Osteocyte (in vitro differentiated cells): Measurements from ENCODE around the gene TMEM156. TPM values are rescaled to one million over a fixed set of nuclear protein-coding genes. Genes with fewer than 3 reads are reported as not detected.

Source experiments
- DNase-seq: peaks from one replicate; pipeline ENCODE4 v3.0.0; 2021; ENCODE audit warnings: mixed read lengths; ENCODE audit not compliant: unreplicated experiment; ENCODE audit errors: extremely low spot score
- H3K27ac Mint-ChIP-seq: one replicate; pipeline ENCODE4 v1.8.0; 2021; ENCODE audit warnings: mild to moderate bottlenecking, mixed read lengths; ENCODE audit not compliant: unreplicated experiment
- H3K27me3 Mint-ChIP-seq: one replicate; pipeline ENCODE4 v1.8.0; 2021; ENCODE audit warnings: mixed read lengths; ENCODE audit not compliant: unreplicated experiment
- H3K36me3 Mint-ChIP-seq: one replicate; pipeline ENCODE4 v1.8.0; 2021; ENCODE audit warnings: mixed read lengths; ENCODE audit not compliant: unreplicated experiment
- H3K4me1 Mint-ChIP-seq: one replicate; pipeline ENCODE4 v1.8.0; 2021; ENCODE audit warnings: mixed read lengths; ENCODE audit not compliant: unreplicated experiment
- H3K4me3 Mint-ChIP-seq: one replicate; pipeline ENCODE4 v1.8.0; 2021; ENCODE audit warnings: mild to moderate bottlenecking, moderate library complexity, mixed read lengths; ENCODE audit not compliant: unreplicated experiment
- H3K9me3 Mint-ChIP-seq: one replicate; pipeline ENCODE4 v1.8.0; 2021; ENCODE audit warnings: mixed read lengths; ENCODE audit not compliant: unreplicated experiment
- CTCF ChIP-seq: fragments of 200-600 bp; sonication (generic); IDR thresholded peaks from 2 replicates; pipeline ENCODE4 v1.5.0; 2021; ENCODE audit warnings: antibody characterized with exemption, mild to moderate bottlenecking, moderate library complexity
- total RNA-seq: library from RNA; stranded (reverse); gene quantifications from 2 replicates; pipeline ENCODE4 v1.2.1, GENCODE V29; 2021

The TMEM156 gene
- total RNA-seq, 1 donor from 2014 or later = not detected

GRCh38 chr4:39029752-39030694 lies 2.2 kb downstream of the TMEM156 start:
- no peak overlapping the region for H3K4me3 Mint-ChIP-seq
- H3K27ac Mint-ChIP-seq = peak overlapping the region; percentile 72
- no peaks in the 10 kb centered on the region for H3K27me3 Mint-ChIP-seq
- no peak for TF ChIP-seq CTCF
- H3K4me1 Mint-ChIP-seq = peaks cover 40% of the 10 kb centered on the region
- H3K9me3 Mint-ChIP-seq = no peaks in the 10 kb centered on the region
- H3K36me3 Mint-ChIP-seq = no peaks in the 10 kb centered on the region
- no peak for DNase-seq

- Mint-ChIP-seq H3K4me3 (no peak overlapping the region), H3K9me3 (peaks cover 8% of the 10 kb centered on the region), H3K4me1 (peaks cover 34% of the 10 kb centered on the region), H3K27me3 (no peaks in the 10 kb centered on the region), H3K36me3 (no peaks in the 10 kb centered on the region), H3K27ac (peak overlapping the region; percentile 82)
- TF ChIP-seq CTCF = no peak
- no peak for DNase-seq
Measured at GRCh38 chr4:39026096-39026495, 6.1 kb downstream of the TMEM156 start.

GRCh38 chr4:39025552-39026085 lies 6.6 kb downstream of the TMEM156 start:
- no peaks in the 10 kb centered on the region for H3K36me3 Mint-ChIP-seq
- peaks cover 8% of the 10 kb centered on the region for H3K9me3 Mint-ChIP-seq
- TF ChIP-seq CTCF = no peak
- H3K27ac Mint-ChIP-seq = peak overlapping the region; percentile 82
- DNase-seq = no peak
- H3K4me1 Mint-ChIP-seq = peaks cover 29% of the 10 kb centered on the region
- H3K4me3 Mint-ChIP-seq = no peak overlapping the region
- H3K27me3 Mint-ChIP-seq = no peaks in the 10 kb centered on the region

GRCh38 chr4:39024311-39024865 lies 7.8 kb downstream of the TMEM156 start:
- Mint-ChIP-seq H3K36me3 (no peaks in the 10 kb centered on the region), H3K4me3 (no peak overlapping the region), H3K27ac (peak overlapping the region; percentile 61), H3K4me1 (peaks cover 21% of the 10 kb centered on the region), H3K9me3 (peaks cover 8% of the 10 kb centered on the region), H3K27me3 (no peaks in the 10 kb centered on the region)
- TF ChIP-seq CTCF = no peak
- no peak for DNase-seq

GRCh38 chr4:39023059-39023458 lies 9.2 kb downstream of the TMEM156 start:
- Mint-ChIP-seq H3K36me3 (no peaks in the 10 kb centered on the region), H3K4me3 (no peak overlapping the region), H3K27me3 (no peaks in the 10 kb centered on the region), H3K4me1 (peaks cover 21% of the 10 kb centered on the region), H3K27ac (no peak overlapping the region), H3K9me3 (peaks cover 8% of the 10 kb centered on the region)
- no peak for TF ChIP-seq CTCF
- DNase-seq = no peak
